Islet of Langerhans (tissue), 1 donor: ENCODE measurements around the gene ARHGEF16.

Source experiments
- FAIRE-seq: peaks from one replicate; lab custom pipeline; 2011; peaks lifted over from hg19 to GRCh38; lab: Jason Lieb, UNC

Gene ARHGEF16

GRCh38 chr1:3469104-3469848 is 14.8 kb downstream of the ARHGEF16 start:
- no peak for FAIRE-seq

DNA sequence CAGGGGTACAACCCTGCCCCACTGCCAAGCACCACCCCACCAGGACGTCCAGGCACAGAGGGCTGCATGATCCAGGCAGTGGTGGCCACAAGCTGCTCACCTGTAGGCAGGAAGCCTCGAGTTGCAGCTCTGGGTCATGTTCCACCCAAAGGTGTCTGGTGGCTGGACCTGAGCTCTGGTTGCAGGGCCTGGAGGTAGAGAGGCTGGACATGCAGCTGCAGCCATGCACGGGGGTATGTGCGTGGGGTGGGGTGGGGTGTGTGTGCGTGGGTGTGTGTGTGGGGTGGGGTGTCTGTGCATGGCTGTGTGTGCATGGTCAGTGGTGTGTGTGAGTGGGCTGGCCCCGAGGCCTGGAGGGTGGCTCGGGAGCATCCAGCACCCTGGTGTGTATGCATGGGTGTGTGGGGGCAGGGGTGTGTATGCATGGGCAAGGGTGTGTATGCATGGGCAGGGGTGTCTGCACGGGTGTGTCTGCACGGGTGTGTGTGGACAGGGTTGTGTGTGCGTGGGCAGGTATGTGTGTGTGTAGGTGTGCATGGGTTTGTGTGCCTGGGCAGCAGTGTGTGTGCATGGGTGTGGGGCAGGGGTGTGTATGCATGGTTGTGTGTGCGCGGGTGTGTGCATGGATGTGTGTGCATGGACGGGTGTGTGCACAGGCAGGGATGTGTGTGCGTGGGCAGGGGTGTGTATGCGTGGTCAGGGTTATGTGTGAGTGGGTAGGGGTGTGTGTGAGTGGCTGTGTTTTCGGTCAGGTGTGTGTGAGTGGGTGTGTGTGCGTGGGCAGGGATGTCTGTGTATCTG is 15.6 kb downstream of the ARHGEF16 start:
- no peak for FAIRE-seq

DNA sequence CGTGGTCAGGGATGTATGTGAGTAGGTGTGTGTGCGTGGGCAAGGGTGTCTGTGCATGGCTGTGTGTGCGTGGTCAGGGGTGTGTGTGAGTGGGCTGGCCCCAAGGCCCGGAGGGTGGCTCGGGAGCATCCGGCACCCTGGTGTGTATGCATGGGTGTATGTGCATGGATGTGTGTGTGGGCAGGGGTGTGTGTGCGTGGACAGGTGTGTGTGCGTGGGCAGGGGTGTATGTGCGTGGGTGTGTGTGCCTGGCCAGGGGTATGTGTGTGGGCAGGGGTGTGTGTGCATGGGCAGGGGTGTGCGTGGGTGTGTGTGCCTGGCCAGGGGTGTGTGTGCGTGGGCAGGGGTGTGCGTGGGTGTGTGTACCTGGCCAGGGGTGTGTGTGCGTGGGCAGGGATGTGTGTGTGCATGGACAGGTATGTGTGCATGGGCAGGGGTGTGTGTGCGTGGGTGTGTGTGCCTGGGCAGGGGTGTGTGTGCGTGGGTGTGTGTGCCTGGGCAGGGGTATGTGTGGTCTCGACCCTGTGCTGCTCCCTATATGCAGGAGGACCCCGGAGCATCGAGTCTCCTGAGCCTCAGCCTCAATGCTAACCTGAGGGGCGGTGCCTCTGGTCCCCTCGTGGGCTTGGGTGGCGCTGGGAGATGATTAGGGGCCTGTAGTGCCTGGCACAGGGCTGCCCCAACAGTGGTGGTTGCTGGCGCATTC is 16.3 kb downstream of the ARHGEF16 start:
- no peak for FAIRE-seq

GRCh38 chr1:3471356-3472087 is 17.1 kb downstream of the ARHGEF16 start:
- no peak for FAIRE-seq

GRCh38 chr1:3472088-3472850 is 17.8 kb downstream of the ARHGEF16 start:
- no peak for FAIRE-seq

DNA sequence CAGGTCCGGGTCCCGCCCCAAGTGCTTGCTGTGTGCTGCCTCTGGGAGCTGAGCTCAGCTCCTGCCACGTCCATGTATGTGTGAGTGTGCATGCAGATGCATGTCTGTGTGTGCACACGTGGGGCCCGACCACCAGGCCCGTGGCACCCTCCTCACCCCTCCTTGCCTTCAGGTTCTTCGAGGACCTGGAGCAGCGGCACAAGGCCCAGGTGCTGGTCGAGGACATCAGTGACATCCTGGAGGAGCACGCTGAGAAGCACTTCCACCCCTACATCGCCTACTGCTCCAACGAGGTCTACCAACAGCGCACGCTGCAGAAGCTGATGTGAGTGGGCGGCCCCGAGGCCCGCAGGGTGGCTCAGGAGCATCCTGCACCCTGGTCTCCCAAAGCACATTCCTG is 18.4 kb downstream of the ARHGEF16 start:
- no peak for FAIRE-seq

DNA sequence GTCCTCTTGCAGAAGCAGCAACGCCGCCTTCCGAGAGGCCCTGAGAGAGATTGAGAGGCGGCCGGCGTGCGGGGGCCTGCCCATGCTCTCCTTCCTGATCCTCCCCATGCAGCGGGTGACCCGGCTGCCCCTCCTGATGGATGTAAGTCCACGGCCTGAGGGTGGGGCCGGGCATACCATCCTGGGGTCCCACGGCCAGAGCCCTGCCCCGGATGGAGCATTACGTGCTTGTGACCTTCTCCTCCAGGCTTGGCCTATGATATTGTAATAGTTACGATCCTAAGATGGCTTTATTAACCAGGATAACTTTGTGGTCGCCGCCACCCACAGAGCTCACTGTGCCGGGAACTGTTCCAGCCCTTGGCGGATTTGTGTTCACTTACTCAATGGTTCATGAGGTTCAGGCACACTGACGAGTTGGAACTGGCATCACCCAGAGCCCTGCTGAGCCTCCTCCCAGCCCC is 18.9 kb downstream of the ARHGEF16 start:
- FAIRE-seq: no peak

GRCh38 chr1:3474016-3474415 is 19.6 kb downstream of the ARHGEF16 start:
- FAIRE-seq: no peak

- FAIRE-seq: no peak
These were observed 20.0 kb downstream of the ARHGEF16 start for GRCh38 chr1:3474421-3474820.

- FAIRE-seq: no peak
These were observed 21.5 kb downstream of the ARHGEF16 start for GRCh38 chr1:3475839-3476573.

GRCh38 chr1:3476666-3477065 is 22.2 kb downstream of the ARHGEF16 start:
- no peak for FAIRE-seq

DNA sequence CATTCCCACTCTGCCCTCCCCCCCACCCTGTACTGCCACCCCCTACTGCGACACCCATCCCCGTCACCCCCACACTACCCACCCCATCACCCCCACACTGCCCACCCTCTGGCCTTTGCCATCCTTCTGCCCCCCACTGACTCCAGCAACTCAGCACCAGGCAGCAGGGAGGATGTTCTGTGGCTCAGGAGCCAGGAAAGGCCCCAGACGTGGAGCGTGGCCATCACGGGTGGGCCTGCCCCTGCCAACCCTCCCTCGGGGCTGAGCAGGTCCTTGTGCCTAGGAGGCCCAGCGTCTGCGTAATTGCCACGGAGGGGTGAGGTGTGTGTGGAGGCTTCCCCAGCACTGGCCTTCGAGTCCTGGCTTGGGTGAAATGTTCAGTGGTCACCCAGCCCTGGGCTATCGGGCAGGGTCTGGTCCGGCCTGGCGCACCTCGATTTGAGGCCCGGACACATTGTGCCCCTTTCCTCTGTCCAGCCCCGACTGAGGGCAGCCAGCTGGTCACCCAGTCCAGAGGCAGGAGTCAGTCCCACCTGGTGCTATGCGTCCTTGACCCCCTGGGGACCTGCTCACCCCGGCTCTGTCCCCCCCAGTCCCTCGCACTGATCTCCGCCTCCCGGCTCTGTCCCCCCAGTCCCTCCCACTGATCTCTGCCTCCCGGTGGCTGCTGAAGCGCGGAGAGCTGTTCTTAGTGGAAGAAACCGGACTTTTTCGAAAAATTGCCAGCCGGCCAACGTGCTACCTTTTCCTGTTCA is 23.0 kb downstream of the ARHGEF16 start:
- FAIRE-seq: no peak

- no peak for FAIRE-seq
These were observed 23.7 kb downstream of the ARHGEF16 start for GRCh38 chr1:3478187-3478586.

GRCh38 chr1:3479511-3480368 is 25.3 kb downstream of the ARHGEF16 start:
- no peak for FAIRE-seq

DNA sequence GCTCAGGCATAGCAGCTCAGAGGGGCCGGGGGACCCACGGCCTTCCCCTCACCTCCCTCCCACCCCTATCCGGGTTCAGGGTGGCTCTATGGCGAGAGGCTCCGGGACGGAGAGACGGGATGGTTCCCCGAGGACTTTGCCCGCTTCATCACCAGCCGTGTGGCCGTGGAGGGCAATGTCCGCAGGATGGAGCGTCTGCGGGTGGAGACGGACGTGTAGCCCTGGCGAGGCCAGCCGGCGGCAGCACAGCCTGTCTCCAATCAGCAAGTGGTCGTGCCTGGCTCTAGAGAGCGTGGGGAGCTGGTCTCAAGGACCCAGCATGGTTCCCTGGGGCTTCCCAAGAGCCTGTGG is 25.9 kb downstream of the ARHGEF16 start:
- no peak for FAIRE-seq

DNA sequence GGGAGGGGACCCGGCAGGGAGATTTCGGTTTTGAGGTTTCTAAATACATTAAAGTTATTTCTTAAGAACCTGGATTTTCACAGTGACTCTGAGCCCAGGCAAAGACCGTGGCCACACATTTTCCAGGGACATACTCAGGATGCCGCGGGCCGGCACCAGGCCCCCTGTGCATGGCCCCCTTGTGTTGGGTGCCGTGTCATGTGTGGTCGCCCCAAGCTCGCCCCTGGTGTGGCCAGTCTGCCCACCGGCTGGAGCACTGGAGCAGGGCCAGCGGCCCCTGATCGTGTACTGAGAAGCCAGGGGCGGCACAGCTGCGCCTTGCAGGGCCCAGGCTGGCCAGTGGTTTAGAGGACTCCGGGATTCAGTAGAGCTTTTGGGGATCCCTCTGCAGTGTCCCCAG is 26.6 kb downstream of the ARHGEF16 start:
- FAIRE-seq: no peak

DNA sequence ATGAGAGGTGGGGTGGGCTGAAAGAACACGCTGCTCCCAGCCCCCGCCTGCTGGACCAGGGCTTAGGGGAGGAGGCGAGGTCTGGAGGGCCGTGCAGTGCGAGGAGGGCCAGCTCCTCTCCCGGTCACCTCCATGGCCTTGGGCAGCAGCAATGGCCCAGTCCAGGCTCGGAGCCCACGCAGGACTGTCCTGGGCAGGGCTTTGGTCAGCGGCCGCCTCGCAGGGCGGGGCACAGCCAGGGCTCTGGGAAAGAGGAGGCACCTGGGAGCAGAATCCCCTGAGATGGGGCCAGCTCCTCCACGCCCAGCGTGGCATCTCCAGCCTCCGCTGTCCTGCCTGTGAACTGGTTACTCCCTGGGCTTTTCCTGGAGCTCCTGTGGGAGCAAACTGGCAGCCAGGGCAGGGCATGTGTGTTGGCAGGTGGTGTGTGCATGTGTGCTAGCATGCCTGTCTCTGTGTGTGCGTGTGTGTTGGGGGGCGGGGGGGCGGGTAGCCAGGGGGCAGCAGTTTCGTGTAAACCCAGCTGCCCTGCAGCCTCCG is 27.4 kb downstream of the ARHGEF16 start:
- no peak for FAIRE-seq

DNA sequence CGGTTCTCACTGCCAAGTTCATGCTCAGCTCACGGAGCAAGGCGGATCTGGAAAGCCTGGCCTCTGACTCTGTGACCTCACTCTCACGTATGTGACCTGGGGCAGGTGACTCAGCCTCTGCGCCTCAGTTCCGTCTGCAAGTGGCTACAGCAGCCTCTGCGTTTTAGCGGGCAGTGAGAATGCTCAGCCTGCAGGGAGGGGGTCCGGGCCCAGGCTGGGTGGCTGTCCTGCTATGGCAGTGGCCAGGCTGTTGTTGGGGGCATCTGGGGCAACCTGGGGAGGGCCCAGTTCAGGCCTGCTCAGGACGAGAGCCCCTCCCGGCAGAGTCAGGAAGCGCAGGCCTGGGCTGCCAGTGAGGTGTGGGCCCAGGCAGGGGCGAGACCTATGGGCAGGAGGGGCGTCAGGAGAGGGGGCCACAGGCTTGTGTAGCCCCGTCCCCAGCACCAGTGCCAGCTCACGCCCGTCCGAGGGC is 27.9 kb downstream of the ARHGEF16 start:
- no peak for FAIRE-seq

GRCh38 chr1:3483380-3483779 is 28.9 kb downstream of the ARHGEF16 start:
- FAIRE-seq: no peak
